Neutrophil (primary cell): ENCODE data around the gene RMI1.
"Not testable (repeated sequence)": the region's sequence is repeated elsewhere in the genome, so short reads cannot be mapped to it uniquely, and the experiment has no call there.

Source experiments
- H3K27ac ChIP-seq: fragments of 200-600 bp; sonication (generic); 2 replicates; pipeline ENCODE4 v1.5.1; 2016; ENCODE audit warnings: mild to moderate bottlenecking, moderate library complexity
- H3K27me3 ChIP-seq: fragments of 200-600 bp; sonication (generic); 2 replicates; pipeline ENCODE4 v1.6.0; 2016; ENCODE audit warnings: mild to moderate bottlenecking
- H3K36me3 ChIP-seq: fragments of 200-600 bp; sonication (generic); 2 replicates; pipeline ENCODE4 v1.5.1; 2017
- H3K4me1 ChIP-seq, 2 experiments: fragments of 200-600 bp in 1 of 2; sonication (generic) in 1 of 2; 1 replicate in 1 of 2; 2 replicates in 1 of 2; pipeline versions ENCODE4 v1.5.1 to v1.6.1; 2013 to 2016; ENCODE audit warnings: low read depth in 1 of 2, low read length in 1 of 2, mild to moderate bottlenecking in 1 of 2, moderate library complexity in 1 of 2; ENCODE audit not compliant: control insufficient read depth in 1 of 2, insufficient read depth in 1 of 2
- H3K4me3 ChIP-seq, 2 experiments: fragments of 200-600 bp in 1 of 2; sonication (generic) in 1 of 2; 1 replicate in 1 of 2; 2 replicates in 1 of 2; pipeline ENCODE4 v1.5.1; 2013 to 2016; ENCODE audit warnings: low read depth in 1 of 2, low read length in 1 of 2, mild to moderate bottlenecking in 1 of 2, moderate library complexity in 1 of 2
- H3K9me3 ChIP-seq: fragments of 200-600 bp; sonication (generic); 2 replicates; pipeline ENCODE4 v1.5.1; 2016
- TF ChIP-seq, protein P1 (sequence below): fragments of 200-600 bp; sonication (generic); IDR thresholded peaks from 2 replicates; pipeline ENCODE4 v1.5.1; 2016; ENCODE audit warnings: antibody characterized with exemption

Gene RMI1

GRCh38 chr9:84007662-84008061 is 27.1 kb downstream of the RMI1 start:
- H3K36me3 ChIP-seq, result no peaks in the 10 kb centered on the region
- TF ChIP-seq, protein P1, sequence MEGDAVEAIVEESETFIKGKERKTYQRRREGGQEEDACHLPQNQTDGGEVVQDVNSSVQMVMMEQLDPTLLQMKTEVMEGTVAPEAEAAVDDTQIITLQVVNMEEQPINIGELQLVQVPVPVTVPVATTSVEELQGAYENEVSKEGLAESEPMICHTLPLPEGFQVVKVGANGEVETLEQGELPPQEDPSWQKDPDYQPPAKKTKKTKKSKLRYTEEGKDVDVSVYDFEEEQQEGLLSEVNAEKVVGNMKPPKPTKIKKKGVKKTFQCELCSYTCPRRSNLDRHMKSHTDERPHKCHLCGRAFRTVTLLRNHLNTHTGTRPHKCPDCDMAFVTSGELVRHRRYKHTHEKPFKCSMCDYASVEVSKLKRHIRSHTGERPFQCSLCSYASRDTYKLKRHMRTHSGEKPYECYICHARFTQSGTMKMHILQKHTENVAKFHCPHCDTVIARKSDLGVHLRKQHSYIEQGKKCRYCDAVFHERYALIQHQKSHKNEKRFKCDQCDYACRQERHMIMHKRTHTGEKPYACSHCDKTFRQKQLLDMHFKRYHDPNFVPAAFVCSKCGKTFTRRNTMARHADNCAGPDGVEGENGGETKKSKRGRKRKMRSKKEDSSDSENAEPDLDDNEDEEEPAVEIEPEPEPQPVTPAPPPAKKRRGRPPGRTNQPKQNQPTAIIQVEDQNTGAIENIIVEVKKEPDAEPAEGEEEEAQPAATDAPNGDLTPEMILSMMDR, result no peak
- no peak overlapping the region for H3K27ac ChIP-seq

DNA sequence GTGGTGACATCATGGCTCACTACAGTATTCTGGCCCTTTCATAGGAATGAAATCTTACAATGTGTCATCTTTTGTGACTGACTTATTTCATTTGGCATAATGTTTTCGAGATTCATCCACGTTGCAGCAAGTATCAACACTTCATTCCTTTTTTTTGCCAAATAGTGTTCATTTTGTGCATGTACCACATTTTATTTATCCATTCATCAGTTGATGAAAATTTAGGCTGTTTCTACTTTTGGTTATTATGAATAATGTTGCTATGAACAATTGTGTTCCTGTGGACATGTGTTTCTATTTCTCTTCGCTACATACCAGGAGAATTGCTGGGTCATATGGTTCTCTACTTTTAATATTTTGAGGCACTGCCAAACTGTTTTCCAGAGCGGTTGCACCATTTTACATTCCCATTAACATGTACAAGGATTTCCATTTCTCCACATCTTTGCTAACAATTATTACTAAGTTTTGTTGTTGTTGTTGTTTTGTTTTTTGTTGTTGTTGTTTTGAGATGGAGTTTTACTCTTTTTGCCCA is 43.5 kb downstream of the RMI1 start:
- TF ChIP-seq, protein P1, result no peak
- no peaks in the 10 kb centered on the region for H3K27me3 ChIP-seq
- no peak overlapping the region for H3K27ac ChIP-seq
- H3K9me3 ChIP-seq, result no peaks in the 10 kb centered on the region
- H3K4me3 ChIP-seq, result no peak overlapping the region
- no peaks in the 10 kb centered on the region for H3K4me1 ChIP-seq
- no peaks in the 10 kb centered on the region for H3K36me3 ChIP-seq

More at GRCh38 chr9:84007662-84008061, 27.1 kb downstream of the RMI1 start:
- Histone ChIP-seq H3K27me3 (no peaks in the 10 kb centered on the region), H3K4me3 (no peak overlapping the region), H3K4me1 (peaks cover 1 to 6% of the 10 kb centered on the region in 2 experiments), H3K9me3 (no peaks in the 10 kb centered on the region)

DNA sequence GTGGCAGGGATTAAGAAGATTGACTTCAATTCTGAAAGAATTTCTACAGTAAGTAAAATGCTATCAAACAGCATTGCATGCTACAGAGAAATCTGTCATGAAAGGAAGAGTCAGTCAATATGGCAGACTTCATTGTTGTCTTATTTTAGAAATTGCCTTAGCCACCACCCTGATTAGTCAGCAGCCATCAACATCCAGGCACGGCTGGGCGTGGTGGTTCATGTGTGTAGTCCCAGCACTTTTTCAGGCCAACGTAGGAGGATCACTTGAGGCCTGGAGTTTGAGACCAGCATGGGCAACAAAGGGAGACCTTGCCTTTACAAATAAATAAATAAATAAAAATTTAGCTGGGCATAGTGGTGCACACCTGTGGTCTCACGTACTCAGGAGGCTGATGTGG is 46.6 kb downstream of the RMI1 start:
- TF ChIP-seq, protein P1, result no peak
- Histone ChIP-seq H3K27ac (no peak overlapping the region), H3K36me3 (no peaks in the 10 kb centered on the region), H3K9me3 (no peaks in the 10 kb centered on the region), H3K4me3 (no peak overlapping the region), H3K27me3 (peaks cover 4% of the 10 kb centered on the region), H3K4me1 (no peaks in the 10 kb centered on the region)

DNA sequence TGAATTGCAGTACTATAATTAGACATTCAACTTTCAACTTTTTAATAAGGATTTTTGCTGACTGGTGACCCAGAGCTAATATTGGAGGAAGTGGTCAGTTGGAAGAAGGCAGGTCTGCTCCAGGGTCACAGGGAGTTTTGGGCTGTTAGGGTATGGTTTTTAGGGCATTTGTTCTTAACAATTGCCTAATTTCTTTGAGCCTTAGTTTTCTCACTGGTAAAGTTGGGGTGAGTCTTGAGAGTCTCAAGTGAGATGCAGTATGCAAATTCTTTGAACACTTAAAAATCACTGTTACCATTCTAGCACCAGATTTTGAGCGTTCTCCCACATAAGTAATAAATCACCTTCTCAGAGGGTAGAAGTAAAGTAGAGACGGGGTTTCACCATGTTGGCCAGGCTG is 50.9 kb downstream of the RMI1 start:
- Histone ChIP-seq H3K4me1 (no peaks in the 10 kb centered on the region), H3K4me3 (no peak overlapping the region), H3K27ac (no peak overlapping the region), H3K27me3 (peaks cover 4% of the 10 kb centered on the region), H3K9me3 (no peaks in the 10 kb centered on the region), H3K36me3 (no peaks in the 10 kb centered on the region)
- TF ChIP-seq, protein P1, result no peak

GRCh38 chr9:84041857-84042256 is 61.3 kb downstream of the RMI1 start:
- H3K27me3 ChIP-seq, H3K4me1 ChIP-seq, H3K36me3 ChIP-seq, H3K4me3 ChIP-seq, H3K9me3 ChIP-seq, H3K27ac ChIP-seq: not testable (repeated sequence)

- Histone ChIP-seq H3K27me3 (peaks cover 5% of the 10 kb centered on the region), H3K27ac (no peak overlapping the region), H3K4me3 (no peak overlapping the region), H3K9me3 (no peaks in the 10 kb centered on the region), H3K4me1 (no peaks in the 10 kb centered on the region), H3K36me3 (no peaks in the 10 kb centered on the region)
- TF ChIP-seq, protein P1, result no peak
Observed at GRCh38 chr9:84045481-84046097, 65.0 kb downstream of the RMI1 start.
